ENCODE measurements around the gene KMT2E. TPM values are rescaled to one million over a fixed set of nuclear protein-coding genes. Genes with fewer than 3 reads are reported as not detected.

The KMT2E gene
- total and polyA plus RNA-seq, 2 donors (not counting 3 experiments of a cell fraction or from before 2014, with no cell fraction given), result 19.0 to 74.8 TPM

DNA sequence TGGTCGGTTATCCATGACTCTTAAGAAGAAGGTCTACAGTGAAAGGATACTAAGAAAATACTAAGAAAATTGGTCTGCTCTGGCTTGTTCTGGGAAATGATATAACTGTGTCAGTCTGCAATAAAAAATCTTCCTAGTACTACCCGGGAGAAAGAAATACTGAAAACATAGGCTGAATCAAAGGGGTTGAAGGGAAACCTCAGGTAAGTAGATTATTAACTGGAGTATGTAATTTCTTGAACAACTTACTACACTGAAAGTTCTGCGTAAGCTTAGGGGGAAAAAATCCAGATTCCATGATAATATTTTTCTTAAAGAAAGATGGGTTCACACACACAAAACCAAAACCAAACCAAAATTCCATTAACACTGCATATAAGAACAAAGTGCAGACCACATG, 143.3 kb downstream of the KMT2E start:
- Histone ChIP-seq H3K9ac (replicated peaks; ENCODE audit: extremely low read depth, insufficient read depth, low read length) (no peak overlapping the region), H3K9me1 (replicated peaks; ENCODE audit: control insufficient read depth, extremely low read depth, insufficient read depth, low read length) (no peaks in the 10 kb centered on the region), H3K4me2 (ENCODE audit: insufficient read depth, low read length) (no peak overlapping the region), H2AFZ (ENCODE audit: low read depth, low read length) (no peak overlapping the region), H3K4me3 (replicated peaks in 1 of 3; ENCODE audit: insufficient read depth in 1 of 3, low read depth in 1 of 3, low read length in 3 of 3) (no peak overlapping the region), H3K9me3 (replicated peaks; ENCODE audit: control insufficient read depth, insufficient read depth, low read length) (no peaks in the 10 kb centered on the region), H3K4me1 (ENCODE audit: control insufficient read depth, extremely low read depth, insufficient read depth, low read length) (peaks cover 6% of the 10 kb centered on the region), H3K79me2 (ENCODE audit: control insufficient read depth, insufficient read depth, low read length) (no peaks in the 10 kb centered on the region), H4K20me1 (replicated peaks; ENCODE audit: control insufficient read depth, extremely low read depth, insufficient read depth, low read length) (no peaks in the 10 kb centered on the region), H3K27me3 (ENCODE audit: control insufficient read depth in 2 of 2, insufficient read depth in 2 of 2, low read length in 2 of 2) (no peaks in the 10 kb centered on the region), H3K36me3 (ENCODE audit: control insufficient read depth in 2 of 2, extremely low read depth in 1 of 2, insufficient read depth in 2 of 2, low read length in 2 of 2) (peaks cover 2% of the 10 kb centered on the region in 2 experiments), H3K27ac (ENCODE audit: insufficient read depth, low read depth, low read length) (no peak overlapping the region)
- intact Hi-C loops (cut with micrococcal nuclease) (no loop called here), dilution Hi-C loops (cut with MboI; ENCODE audit: extremely low pct_ligation_motif_present, low sequenced_read_pairs) (no loop called here)
- DNase-seq (ENCODE audit: low read depth, low spot score), result no peak
- ChIA-PET CTCF (interaction anchor here (1.3 kb wide), 1 partner anchor 85 kb away, joined by 4 read pairs; no protein-coding TSS in a partner anchor), POLR2A (no interaction called here)
- no peak for FAIRE-seq
- no TSS peak for BruUV-seq (replicated peaks)
- TF ChIP-seq GATA2 (IDR thresholded peaks at IDR 0.05; ENCODE audit: insufficient read depth, insufficient read length, low read depth, low read length) (no peak), MAX (IDR thresholded peaks at IDR 0.05; ENCODE audit: insufficient read depth, insufficient read length) (no peak), FOS (IDR thresholded peaks at IDR 0.05; ENCODE audit: borderline replicate concordance, insufficient read depth, low read length) (no peak), POLR2A (IDR thresholded peaks at IDR 0.05; ENCODE audit: low read depth, low read length) (no peak), POLR2AphosphoS5 (IDR thresholded peaks at IDR 0.05; ENCODE audit: insufficient read depth, low read depth, low read length) (no peak), EZH2 (IDR thresholded peaks at IDR 0.05; ENCODE audit: borderline replicate concordance, low read depth, low read length, severe bottlenecking) (no peak), MYC (IDR thresholded peaks at IDR 0.05; ENCODE audit: low read depth, low read length) (no peak), JUN (IDR thresholded peaks at IDR 0.05; ENCODE audit: borderline replicate concordance, insufficient read depth, insufficient read length, low read depth) (no peak)
- TF ChIP-seq, protein P1, sequence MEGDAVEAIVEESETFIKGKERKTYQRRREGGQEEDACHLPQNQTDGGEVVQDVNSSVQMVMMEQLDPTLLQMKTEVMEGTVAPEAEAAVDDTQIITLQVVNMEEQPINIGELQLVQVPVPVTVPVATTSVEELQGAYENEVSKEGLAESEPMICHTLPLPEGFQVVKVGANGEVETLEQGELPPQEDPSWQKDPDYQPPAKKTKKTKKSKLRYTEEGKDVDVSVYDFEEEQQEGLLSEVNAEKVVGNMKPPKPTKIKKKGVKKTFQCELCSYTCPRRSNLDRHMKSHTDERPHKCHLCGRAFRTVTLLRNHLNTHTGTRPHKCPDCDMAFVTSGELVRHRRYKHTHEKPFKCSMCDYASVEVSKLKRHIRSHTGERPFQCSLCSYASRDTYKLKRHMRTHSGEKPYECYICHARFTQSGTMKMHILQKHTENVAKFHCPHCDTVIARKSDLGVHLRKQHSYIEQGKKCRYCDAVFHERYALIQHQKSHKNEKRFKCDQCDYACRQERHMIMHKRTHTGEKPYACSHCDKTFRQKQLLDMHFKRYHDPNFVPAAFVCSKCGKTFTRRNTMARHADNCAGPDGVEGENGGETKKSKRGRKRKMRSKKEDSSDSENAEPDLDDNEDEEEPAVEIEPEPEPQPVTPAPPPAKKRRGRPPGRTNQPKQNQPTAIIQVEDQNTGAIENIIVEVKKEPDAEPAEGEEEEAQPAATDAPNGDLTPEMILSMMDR (IDR thresholded peaks at IDR 0.05; ENCODE audit: extremely low read depth in 1 of 2, insufficient read depth in 1 of 2, low read depth in 1 of 2, low read length in 2 of 2), result no peak

Measured in endothelial cell of umbilical vein (primary cell).